Mesenteric fat pad (tissue), 1 donor: ENCODE data around the gene IL25. TPM values are rescaled to one million over a fixed set of nuclear protein-coding genes. Genes with fewer than 3 reads are reported as not detected.
"Not testable (repeated sequence)": the region's sequence is repeated elsewhere in the genome, so short reads cannot be mapped to it uniquely, and the experiment has no call there.

Experiments used
- DNase-seq: peaks from one replicate; pipeline ENCODE4 v3.0.0-alpha.2; 2020; ENCODE audit warnings: low spot score
- long read RNA-seq: library from polyadenylated mRNA; unstranded; transcript quantifications from one replicate; pipeline ENCODE4 v2.0.0, GENCODE V29; 2020
- total RNA-seq: library from RNA; stranded (reverse); fragmentation: NEBNext Ultra II Directional; extraction: Animal tissue kit (Norgen Biotek cat#: 25700); gene quantifications from one replicate; pipeline ENCODE4 v1.2.1, GENCODE V29; 2021
- donor health status: DM: yes; HTN: yes; CAD: no.

The IL25 gene
- total RNA-seq, result not detected
- long read RNA-seq, result 0 reads

GRCh38 chr14:23372509-23372908 is at the start of gene IL25:
Gene IL25 (plus strand): TSS chr14:23372809.
- DNase-seq, result no peak

- no peak for DNase-seq
Measured at GRCh38 chr14:23323838-23324454, 48.7 kb upstream of the IL25 start.

- no peak for DNase-seq
Measured at GRCh38 chr14:23324455-23324846, 48.2 kb upstream of the IL25 start.

- no peak for DNase-seq
Measured at GRCh38 chr14:23324993-23325392, 47.6 kb upstream of the IL25 start.

- not testable (repeated sequence) for DNase-seq
Measured at GRCh38 chr14:23325746-23326145, 46.9 kb upstream of the IL25 start.

- DNase-seq, result no peak
Measured at GRCh38 chr14:23326491-23327332, 45.9 kb upstream of the IL25 start.

GRCh38 chr14:23327947-23328744 is 44.5 kb upstream of the IL25 start:
- DNase-seq, result no peak

- no peak for DNase-seq
Measured at GRCh38 chr14:23335623-23336022, 37.0 kb upstream of the IL25 start.

- DNase-seq, result no peak
Measured at GRCh38 chr14:23339506-23340268, 32.9 kb upstream of the IL25 start.

GRCh38 chr14:23344481-23344880 is 28.1 kb upstream of the IL25 start:
- DNase-seq, result no peak

GRCh38 chr14:23345987-23346692 is 26.5 kb upstream of the IL25 start:
- no peak for DNase-seq

- peak; percentile 87 for DNase-seq
Measured at GRCh38 chr14:23346693-23347405, 25.8 kb upstream of the IL25 start.

GRCh38 chr14:23347406-23348296 is 25.0 kb upstream of the IL25 start:
- no peak for DNase-seq

GRCh38 chr14:23348297-23348655 is 24.3 kb upstream of the IL25 start:
- DNase-seq, result no peak

- no peak for DNase-seq
Measured at GRCh38 chr14:23349156-23349845, 23.3 kb upstream of the IL25 start.

- DNase-seq, result peak; percentile 82
Measured at GRCh38 chr14:23351681-23352505, 20.7 kb upstream of the IL25 start.
